ENCODE results near the gene NLN.

DNA sequence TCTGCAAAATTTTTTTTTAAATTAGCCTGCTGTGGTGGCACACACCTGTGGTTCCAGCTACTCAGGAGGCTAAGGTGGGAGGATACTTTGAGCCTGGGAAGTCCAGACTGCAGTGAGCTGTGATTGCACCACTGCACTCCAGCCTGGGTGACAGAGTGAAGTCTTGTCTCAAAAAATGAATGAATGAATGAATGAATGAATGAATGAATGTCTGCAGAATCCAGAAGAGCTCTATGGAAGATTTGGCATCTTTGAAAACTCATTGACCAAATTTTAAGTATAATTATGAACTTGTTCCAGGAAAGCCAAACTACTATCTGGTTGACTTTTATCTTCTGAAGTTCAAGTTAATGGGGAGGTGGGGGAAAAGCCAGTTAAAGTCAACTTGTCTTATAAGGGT is 110.1 kb downstream of the NLN start:
- TF ChIP-seq CTCF (IDR thresholded peaks at IDR 0.05) (no peak), POLR2A (IDR thresholded peaks at IDR 0.05) (no peak)

Data from Peyer's patch (tissue), 4 donors.